Mesodermal cell (in vitro differentiated cells): ENCODE results near the gene CNKSR1.

Source experiments
- H3K27ac ChIP-seq: 2 replicates; pipeline ENCODE4 v1.7.0; 2013; ENCODE audit warnings: mild to moderate bottlenecking, low read depth, low read length, moderate library complexity; ENCODE audit not compliant: severe bottlenecking
- H3K36me3 ChIP-seq: 2 replicates; pipeline ENCODE4 v1.7.1; 2013; ENCODE audit warnings: mild to moderate bottlenecking, low read length, moderate library complexity; ENCODE audit not compliant: control insufficient read depth, insufficient read depth
- H3K4me1 ChIP-seq: one replicate; pipeline ENCODE4 v1.7.1; 2013; ENCODE audit warnings: mild to moderate bottlenecking, low read length; ENCODE audit not compliant: insufficient read depth, control insufficient read depth, poor library complexity, severe bottlenecking
- H3K4me3 ChIP-seq: 2 replicates; pipeline ENCODE4 v1.7.0; 2013; ENCODE audit warnings: low read length, control low read depth, mild to moderate bottlenecking; ENCODE audit not compliant: insufficient read depth, poor library complexity, severe bottlenecking; ENCODE audit errors: extremely low read depth
- H3K9me3 ChIP-seq: 2 replicates; pipeline ENCODE4 v1.7.1; 2013; ENCODE audit warnings: mild to moderate bottlenecking, low read length, moderate library complexity; ENCODE audit not compliant: control insufficient read depth
- WGBS, 2 experiments: methylation state at CpG; one replicate each; pipeline ENCODE4 v1.1.5; 2013; ENCODE audit warnings: missing lambda C conversion rate in 2 of 2; ENCODE audit not compliant: insufficient coverage in 2 of 2; 5-methylcytosine and 5-hydroxymethylcytosine counted together

The CNKSR1 gene

DNA sequence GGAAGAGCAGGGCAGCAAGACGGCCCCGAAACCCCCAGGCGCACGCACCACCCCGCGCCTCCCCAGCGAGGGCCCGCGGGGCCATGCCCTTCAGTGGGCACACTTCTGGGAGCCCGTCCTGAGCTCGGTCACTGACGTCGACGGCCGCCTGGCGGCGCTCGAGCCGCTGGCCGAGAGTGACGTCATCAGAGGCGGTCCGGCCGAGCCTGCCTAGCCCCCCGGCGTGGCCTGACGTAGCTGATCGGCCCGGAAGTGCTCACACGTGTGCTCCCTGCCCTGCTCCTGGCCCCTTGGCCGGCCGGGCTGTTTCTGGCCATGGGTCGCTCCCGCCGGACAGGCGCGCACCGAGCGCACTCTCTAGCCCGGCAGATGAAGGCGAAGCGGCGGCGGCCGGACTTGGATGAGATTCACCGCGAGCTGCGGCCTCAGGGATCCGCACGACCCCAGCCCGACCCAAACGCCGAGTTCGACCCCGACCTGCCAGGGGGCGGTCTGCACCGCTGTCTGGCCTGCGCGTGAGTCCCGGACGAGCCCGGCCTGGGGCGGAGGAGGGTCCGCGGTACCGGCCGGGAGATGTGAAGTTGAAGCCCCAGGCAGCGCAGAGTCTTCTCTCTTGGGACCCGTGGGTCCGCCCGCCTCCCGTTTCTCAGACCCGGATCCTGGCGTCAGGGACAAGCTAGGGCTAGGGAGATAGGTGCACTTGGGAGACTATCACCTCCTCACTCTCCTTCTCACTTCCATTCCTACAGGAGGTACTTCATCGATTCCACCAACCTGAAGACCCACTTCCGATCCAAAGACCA lies 7.4 kb upstream of the CNKSR1 start, which contains the start of gene ZNF593:
TSS of gene ZNF593 (plus strand) at position 240 of the 803 bp plus-strand sequence. CDS start at position 316, 76 bp downstream.
- no peaks in the 10 kb centered on the region for H3K9me3 ChIP-seq
- peak within 1 kb of the TSS; percentile 74 for H3K4me3 ChIP-seq
- peak within 1 kb of the TSS; percentile 77 for H3K27ac ChIP-seq
- H3K4me1 ChIP-seq, result peaks cover 18% of the 10 kb centered on the region
- WGBS, 2 experiments, result 1% methylated on average over 39 to 67 of the region's 76 CpGs
- no peaks in the 10 kb centered on the region for H3K36me3 ChIP-seq

GRCh38 chr1:26170472-26170821 lies 6.8 kb upstream of the CNKSR1 start:
- H3K9me3 ChIP-seq, result no peaks in the 10 kb centered on the region
- no peaks in the 10 kb centered on the region for H3K36me3 ChIP-seq
- H3K4me1 ChIP-seq, result peaks cover 13% of the 10 kb centered on the region
- H3K27ac ChIP-seq, result no peak overlapping the region
- WGBS, 2 experiments, result 84 to 96% methylated on average over 7 to 9 of the region's 9 CpGs
- peak overlapping the region; percentile 74 for H3K4me3 ChIP-seq

GRCh38 chr1:26171084-26172072 lies 5.9 kb upstream of the CNKSR1 start, which contains the start of gene ZNF593OS:
Gene ZNF593OS (minus strand): TSS chr1:26171832. CDS start chr1:26171661, 171 bp downstream.
- Histone ChIP-seq H3K36me3 (no peaks in the 10 kb centered on the region), H3K9me3 (no peaks in the 10 kb centered on the region), H3K4me3 (peak within 1 kb of the TSS; percentile 74), H3K27ac (no peak within 1 kb of the TSS), H3K4me1 (peaks cover 9% of the 10 kb centered on the region)
- WGBS, 2 experiments, result 92 to 93% methylated on average over 26 of the region's 34 CpGs

DNA sequence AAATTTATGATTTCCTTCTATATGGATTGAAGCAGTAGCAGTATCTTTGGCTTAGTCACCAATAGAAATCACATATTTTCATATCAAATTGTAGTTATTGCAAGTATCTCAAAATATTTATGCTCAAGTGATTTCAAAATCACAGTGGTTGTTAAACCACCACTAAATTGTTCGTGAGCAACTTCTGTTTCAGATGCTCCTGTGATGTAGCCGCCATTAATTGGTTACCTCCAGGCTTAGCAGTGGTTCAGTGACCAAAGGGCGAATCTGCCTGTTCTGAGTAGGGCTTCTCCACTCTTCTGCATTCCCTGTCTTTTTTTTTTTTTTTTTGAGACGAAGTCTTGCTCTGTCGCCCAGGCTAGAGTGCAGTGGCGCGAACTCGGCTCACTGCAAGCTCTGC lies 1.9 kb upstream of the CNKSR1 start:
- 95 to 98% methylated on average over 2 to 3 of the region's 8 CpGs for WGBS, 2 experiments
- H3K9me3 ChIP-seq, result no peaks in the 10 kb centered on the region
- no peak overlapping the region for H3K4me3 ChIP-seq
- H3K27ac ChIP-seq, result no peak overlapping the region
- H3K36me3 ChIP-seq, result no peaks in the 10 kb centered on the region
- peaks cover 17% of the 10 kb centered on the region for H3K4me1 ChIP-seq

GRCh38 chr1:26180010-26180506 lies 2.8 kb downstream of the CNKSR1 start:
- H3K4me1 ChIP-seq, result peaks cover 9% of the 10 kb centered on the region
- H3K36me3 ChIP-seq, result no peaks in the 10 kb centered on the region
- 94% methylated on average over 2 to 3 of the region's 4 CpGs for WGBS, 2 experiments
- no peak overlapping the region for H3K4me3 ChIP-seq
- no peaks in the 10 kb centered on the region for H3K9me3 ChIP-seq
- no peak overlapping the region for H3K27ac ChIP-seq

- H3K9me3 ChIP-seq, result no peaks in the 10 kb centered on the region
- H3K4me1 ChIP-seq, result peaks cover 9% of the 10 kb centered on the region
- no peak overlapping the region for H3K4me3 ChIP-seq
- H3K36me3 ChIP-seq, result no peaks in the 10 kb centered on the region
- WGBS, 2 experiments, result 83 to 84% methylated on average over 7 to 8 of the region's 9 CpGs
- H3K27ac ChIP-seq, result no peak overlapping the region
Observed at GRCh38 chr1:26181586-26182382, 4.5 kb downstream of the CNKSR1 start.

DNA sequence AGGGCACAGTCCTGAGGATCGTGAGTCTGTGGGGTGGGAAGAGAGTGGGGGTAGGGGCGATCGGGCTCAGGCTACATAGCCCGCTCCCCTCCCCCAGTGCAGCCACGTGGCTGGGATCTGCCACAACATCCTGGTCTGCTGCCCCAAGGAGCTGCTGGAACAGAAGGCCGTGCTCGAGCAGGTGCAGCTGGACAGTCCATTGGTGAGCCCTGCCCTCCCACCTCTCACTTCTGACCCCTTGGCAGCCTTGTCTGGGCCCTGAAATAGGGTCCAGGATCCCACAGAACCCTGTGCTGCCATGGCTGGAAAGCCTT lies 5.0 kb downstream of the CNKSR1 start:
- WGBS, 2 experiments, result 88 to 93% methylated on average over 3 to 7 of the region's 7 CpGs
- H3K9me3 ChIP-seq, result no peaks in the 10 kb centered on the region

GRCh38 chr1:26184086-26184485 lies 6.8 kb downstream of the CNKSR1 start:
- 88 to 97% methylated on average over 4 to 7 of the region's 7 CpGs for WGBS, 2 experiments
- Histone ChIP-seq H3K4me1 (no peaks in the 10 kb centered on the region), H3K4me3 (no peak overlapping the region), H3K36me3 (no peaks in the 10 kb centered on the region), H3K27ac (no peak overlapping the region), H3K9me3 (no peaks in the 10 kb centered on the region)

More for the DNA sequence above, 5.0 kb downstream of the CNKSR1 start:
- H3K4me1 ChIP-seq, result peaks cover 9% of the 10 kb centered on the region
- H3K36me3 ChIP-seq, result no peaks in the 10 kb centered on the region
- H3K4me3 ChIP-seq, result no peak overlapping the region
- H3K27ac ChIP-seq, result no peak overlapping the region

GRCh38 chr1:26184883-26185282 lies 7.6 kb downstream of the CNKSR1 start:
- Histone ChIP-seq H3K9me3 (no peaks in the 10 kb centered on the region), H3K36me3 (no peaks in the 10 kb centered on the region), H3K4me1 (no peaks in the 10 kb centered on the region), H3K4me3 (no peak overlapping the region), H3K27ac (no peak overlapping the region)
- 93 to 94% methylated on average over 11 to 20 of the region's 21 CpGs for WGBS, 2 experiments

DNA sequence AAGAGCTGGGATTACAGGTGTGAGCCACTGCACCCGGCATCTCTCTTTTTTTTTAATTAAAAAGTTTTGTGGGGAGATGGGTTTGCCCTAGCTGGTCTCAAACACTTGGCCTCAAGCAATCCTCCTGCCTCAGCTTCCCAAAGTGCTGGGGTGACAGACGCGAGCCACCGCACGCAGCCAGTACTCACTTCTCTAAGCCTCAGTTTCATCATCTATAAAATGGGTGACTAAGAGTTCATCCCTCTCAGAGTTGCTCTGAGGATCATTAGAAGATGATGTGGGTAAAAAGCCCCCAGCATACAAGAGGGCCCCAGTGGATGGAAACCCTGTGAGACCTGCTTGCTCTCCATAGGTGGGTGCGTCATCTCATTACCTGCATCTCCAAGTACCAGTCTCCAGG lies 10.6 kb downstream of the CNKSR1 start:
- Histone ChIP-seq H3K9me3 (no peaks in the 10 kb centered on the region), H3K36me3 (no peaks in the 10 kb centered on the region), H3K27ac (no peak overlapping the region), H3K4me1 (no peaks in the 10 kb centered on the region), H3K4me3 (no peak overlapping the region)
- 100% methylated on average over 2 of the region's 6 CpGs for WGBS, 2 experiments
